ENCODE results near the gene FRRS1. TPM values are rescaled to one million over a fixed set of nuclear protein-coding genes. Genes with fewer than 3 reads are reported as not detected.

The FRRS1 gene
- polyA plus RNA-seq, 2 of the 4 experiments (the other 2 are of a cell fraction) = 2.4 to 4.9 TPM

DNA sequence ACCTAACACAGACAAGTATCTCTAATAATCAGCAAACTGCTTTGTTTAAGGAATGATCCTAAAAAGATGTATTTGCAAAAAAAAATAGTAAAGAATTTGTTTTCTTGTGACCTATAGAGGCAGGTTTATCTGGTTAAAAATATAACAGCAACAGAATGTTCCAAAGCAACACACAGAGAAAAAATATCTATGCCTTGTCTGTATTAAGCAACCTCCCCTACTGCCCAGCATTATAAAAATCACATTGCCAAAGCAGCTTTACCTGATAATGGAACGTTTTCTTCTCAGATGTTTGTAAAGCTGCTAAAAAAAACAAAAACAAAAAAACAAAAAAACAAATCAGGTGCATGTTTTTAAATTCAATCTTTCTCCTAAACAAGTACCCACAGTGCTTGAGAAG is 95.9 kb downstream of the FRRS1 start:
- no peak overlapping the region for H3K27ac ChIP-seq
- ChIA-PET CTCF (interaction anchor here (1.2 kb wide), 1 partner anchor 14 kb away, joined by 4 read pairs; no protein-coding TSS in a partner anchor), POLR2A (no interaction called here)
- 30% methylated on average over 1 of the region's 1 CpG for WGBS (ENCODE audit: missing lambda C conversion rate)
- TF ChIP-seq GATA3 (IDR thresholded peaks at IDR 0.05; ENCODE audit: borderline replicate concordance) (no peak), HES2 (IDR thresholded peaks at IDR 0.05) (no peak), HOXB5 (CRISPR knock-in tag; IDR thresholded peaks at IDR 0.05) (no peak), HEYL (CRISPR knock-in tag; IDR thresholded peaks at IDR 0.05) (no peak), MAFK (IDR thresholded peaks at IDR 0.05; ENCODE audit: partially characterized antibody) (no peak), BCL3 (IDR thresholded peaks at IDR 0.05) (no peak), PBX3 (IDR thresholded peaks at IDR 0.05) (no peak), FOSL2 (IDR thresholded peaks at IDR 0.05) (no peak), FOSL2 (CRISPR knock-in tag; IDR thresholded peaks at IDR 0.05) (no peak), CHD2 (IDR thresholded peaks at IDR 0.05; ENCODE audit: low read length, partially characterized antibody) (no peak), SREBF2 (IDR thresholded peaks at IDR 0.05) (no peak), ESRRA (IDR thresholded peaks at IDR 0.05; ENCODE audit: borderline replicate concordance, low read length) (no peak)
- TF ChIP-seq, protein P1, sequence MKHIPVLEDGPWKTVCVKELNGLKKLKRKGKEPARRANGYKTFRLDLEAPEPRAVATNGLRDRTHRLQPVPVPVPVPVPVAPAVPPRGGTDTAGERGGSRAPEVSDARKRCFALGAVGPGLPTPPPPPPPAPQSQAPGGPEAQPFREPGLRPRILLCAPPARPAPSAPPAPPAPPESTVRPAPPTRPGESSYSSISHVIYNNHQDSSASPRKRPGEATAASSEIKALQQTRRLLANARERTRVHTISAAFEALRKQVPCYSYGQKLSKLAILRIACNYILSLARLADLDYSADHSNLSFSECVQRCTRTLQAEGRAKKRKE (CRISPR knock-in tag; IDR thresholded peaks at IDR 0.05; ENCODE audit: low read depth) = no peak
- TF ChIP-seq, protein P2, sequence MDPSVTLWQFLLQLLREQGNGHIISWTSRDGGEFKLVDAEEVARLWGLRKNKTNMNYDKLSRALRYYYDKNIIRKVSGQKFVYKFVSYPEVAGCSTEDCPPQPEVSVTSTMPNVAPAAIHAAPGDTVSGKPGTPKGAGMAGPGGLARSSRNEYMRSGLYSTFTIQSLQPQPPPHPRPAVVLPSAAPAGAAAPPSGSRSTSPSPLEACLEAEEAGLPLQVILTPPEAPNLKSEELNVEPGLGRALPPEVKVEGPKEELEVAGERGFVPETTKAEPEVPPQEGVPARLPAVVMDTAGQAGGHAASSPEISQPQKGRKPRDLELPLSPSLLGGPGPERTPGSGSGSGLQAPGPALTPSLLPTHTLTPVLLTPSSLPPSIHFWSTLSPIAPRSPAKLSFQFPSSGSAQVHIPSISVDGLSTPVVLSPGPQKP (IDR thresholded peaks at IDR 0.05; ENCODE audit: low read depth, low read length) = no peak
- TF ChIP-seq, protein P3, sequence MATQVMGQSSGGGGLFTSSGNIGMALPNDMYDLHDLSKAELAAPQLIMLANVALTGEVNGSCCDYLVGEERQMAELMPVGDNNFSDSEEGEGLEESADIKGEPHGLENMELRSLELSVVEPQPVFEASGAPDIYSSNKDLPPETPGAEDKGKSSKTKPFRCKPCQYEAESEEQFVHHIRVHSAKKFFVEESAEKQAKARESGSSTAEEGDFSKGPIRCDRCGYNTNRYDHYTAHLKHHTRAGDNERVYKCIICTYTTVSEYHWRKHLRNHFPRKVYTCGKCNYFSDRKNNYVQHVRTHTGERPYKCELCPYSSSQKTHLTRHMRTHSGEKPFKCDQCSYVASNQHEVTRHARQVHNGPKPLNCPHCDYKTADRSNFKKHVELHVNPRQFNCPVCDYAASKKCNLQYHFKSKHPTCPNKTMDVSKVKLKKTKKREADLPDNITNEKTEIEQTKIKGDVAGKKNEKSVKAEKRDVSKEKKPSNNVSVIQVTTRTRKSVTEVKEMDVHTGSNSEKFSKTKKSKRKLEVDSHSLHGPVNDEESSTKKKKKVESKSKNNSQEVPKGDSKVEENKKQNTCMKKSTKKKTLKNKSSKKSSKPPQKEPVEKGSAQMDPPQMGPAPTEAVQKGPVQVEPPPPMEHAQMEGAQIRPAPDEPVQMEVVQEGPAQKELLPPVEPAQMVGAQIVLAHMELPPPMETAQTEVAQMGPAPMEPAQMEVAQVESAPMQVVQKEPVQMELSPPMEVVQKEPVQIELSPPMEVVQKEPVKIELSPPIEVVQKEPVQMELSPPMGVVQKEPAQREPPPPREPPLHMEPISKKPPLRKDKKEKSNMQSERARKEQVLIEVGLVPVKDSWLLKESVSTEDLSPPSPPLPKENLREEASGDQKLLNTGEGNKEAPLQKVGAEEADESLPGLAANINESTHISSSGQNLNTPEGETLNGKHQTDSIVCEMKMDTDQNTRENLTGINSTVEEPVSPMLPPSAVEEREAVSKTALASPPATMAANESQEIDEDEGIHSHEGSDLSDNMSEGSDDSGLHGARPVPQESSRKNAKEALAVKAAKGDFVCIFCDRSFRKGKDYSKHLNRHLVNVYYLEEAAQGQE (IDR thresholded peaks at IDR 0.05) = no peak
- FAIRE-seq (no peak), DNase-seq (ENCODE audit: low read depth in 1 of 2, low spot score in 1 of 2) (no peak), ATAC-seq (no peak)
- H3K9me3 ChIP-seq = no peaks in the 10 kb centered on the region
- H3K4me2 ChIP-seq = no peak overlapping the region
- H3K4me1 ChIP-seq = peaks cover 19% of the 10 kb centered on the region; the same call in 1 of the 3 replicates
- H3K4me3 ChIP-seq = no peak overlapping the region

- POLR2A ChIA-PET = no interaction called here
- no peak overlapping the region for H3K4me3 ChIP-seq
- no peaks in the 10 kb centered on the region for H3K9me3 ChIP-seq
- no peak overlapping the region for H3K4me2 ChIP-seq
- WGBS (ENCODE audit: missing lambda C conversion rate) = 54% methylated on average over 2 of the region's 2 CpGs
- H3K27ac ChIP-seq = no peak overlapping the region
- no peak for FAIRE-seq
- ATAC-seq = no peak
- CTCF ChIA-PET = no interaction called here
- H3K4me1 ChIP-seq = peaks cover 19% of the 10 kb centered on the region; the same call in 1 of the 3 replicates
- TF ChIP-seq SREBF2 (IDR thresholded peaks at IDR 0.05) = no peak
- TF ChIP-seq NPAS2 (CRISPR knock-in tag; IDR thresholded peaks at IDR 0.05; ENCODE audit: borderline replicate concordance) = no peak
- TF ChIP-seq MAFK (IDR thresholded peaks at IDR 0.05; ENCODE audit: partially characterized antibody) = no peak
- no peak for TF ChIP-seq NFE2L2 (conservative IDR thresholded peaks at IDR 0.05; ENCODE audit: low read length)
- TF ChIP-seq HOXB13 (CRISPR knock-in tag; IDR thresholded peaks at IDR 0.05; ENCODE audit: low read depth) = no peak
- no peak for TF ChIP-seq HEYL (CRISPR knock-in tag; IDR thresholded peaks at IDR 0.05)
- no peak for TF ChIP-seq TP53 (CRISPR knock-in tag; IDR thresholded peaks at IDR 0.05)
- no peak for TF ChIP-seq RAD21 (conservative IDR thresholded peaks at IDR 0.05 in 1 of 2, IDR thresholded peaks at IDR 0.05 in 1 of 2)
- TF ChIP-seq FOSB (CRISPR knock-in tag; IDR thresholded peaks at IDR 0.05) = no peak
- no peak for DNase-seq (ENCODE audit: low read depth in 1 of 2, low spot score in 1 of 2)
These were observed 96.6 kb downstream of the FRRS1 start for GRCh38 chr1:99669821-99670220.

Measured in A549 (cell line).